Effector CD4-positive, alpha-beta T cell (primary cell): ENCODE results near the gene SPIN4.
"Not testable (repeated sequence)": the region's sequence is repeated elsewhere in the genome, so short reads cannot be mapped to it uniquely, and the experiment has no call there.

Experiments
- DNase-seq: peaks from one replicate; pipeline ENCODE4 v3.0.0-alpha.2; 2020
- total RNA-seq: gene quantifications from one replicate; lab custom pipeline; 2026; lab: John Stamatoyannopoulos, UW

Gene SPIN4
- 3.9 reads per million, percentile 15 among the genes with 10 or more reads in this experiment for total RNA-seq

DNA sequence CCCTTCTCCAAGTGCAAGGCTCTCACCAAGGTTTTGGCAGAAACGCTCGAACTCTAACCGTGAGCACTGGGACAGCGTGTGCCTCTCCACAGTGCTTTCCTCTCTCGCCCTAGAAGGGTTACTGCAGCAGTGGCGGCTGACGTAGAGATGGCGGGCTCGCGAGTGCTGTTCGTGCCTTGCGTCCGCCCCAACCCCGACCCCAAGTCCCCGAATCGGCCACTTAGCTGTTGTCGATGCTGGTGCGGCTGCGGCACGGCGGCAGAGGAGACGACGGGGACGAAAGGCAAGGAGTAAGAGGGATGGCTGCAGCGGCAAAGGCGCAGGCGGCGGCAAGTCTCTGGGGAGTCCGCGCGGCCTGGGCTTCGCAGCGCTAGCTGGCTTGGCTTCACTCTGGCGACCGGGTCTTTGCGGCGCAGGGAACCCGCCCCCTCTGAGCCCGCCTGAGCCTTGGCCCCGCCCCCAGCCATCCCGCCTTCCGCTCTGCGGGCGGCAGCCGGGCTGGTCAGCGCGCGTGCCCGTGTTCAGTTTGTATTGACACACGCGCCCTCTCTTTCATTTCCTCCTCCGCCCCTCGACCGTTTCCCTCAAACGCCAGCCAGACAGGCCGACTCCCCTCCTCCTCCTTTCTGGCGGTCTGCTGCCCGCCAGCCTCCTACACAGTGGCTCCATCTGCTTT, at the start of gene SPIN4:
TSS of gene SPIN4 (minus strand) at position 392 of the 676 bp plus-strand sequence. CDS start 513 bp downstream, outside the sequence.
- peak; percentile 18 for DNase-seq

DNA sequence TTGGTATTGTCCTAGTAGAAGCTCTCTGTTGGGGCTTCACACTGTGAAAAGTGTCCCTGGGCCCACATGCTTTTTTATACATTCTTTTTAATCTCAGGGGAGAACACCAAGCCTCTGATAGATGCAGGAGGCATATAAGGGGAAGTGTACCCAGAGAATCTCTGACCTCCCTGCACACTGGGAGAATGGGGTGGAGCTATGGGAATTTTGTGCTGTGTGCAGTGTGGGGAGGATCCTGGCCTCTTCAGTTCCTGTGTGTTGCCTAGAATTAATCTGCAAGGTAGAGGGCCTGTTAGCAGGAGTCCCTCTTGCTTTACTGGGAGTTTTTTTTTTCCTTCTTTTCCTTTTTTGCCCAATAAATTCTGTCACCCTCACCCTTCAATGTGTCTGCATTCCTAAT, 49.2 kb upstream of the SPIN4 start:
- DNase-seq = no peak

DNA sequence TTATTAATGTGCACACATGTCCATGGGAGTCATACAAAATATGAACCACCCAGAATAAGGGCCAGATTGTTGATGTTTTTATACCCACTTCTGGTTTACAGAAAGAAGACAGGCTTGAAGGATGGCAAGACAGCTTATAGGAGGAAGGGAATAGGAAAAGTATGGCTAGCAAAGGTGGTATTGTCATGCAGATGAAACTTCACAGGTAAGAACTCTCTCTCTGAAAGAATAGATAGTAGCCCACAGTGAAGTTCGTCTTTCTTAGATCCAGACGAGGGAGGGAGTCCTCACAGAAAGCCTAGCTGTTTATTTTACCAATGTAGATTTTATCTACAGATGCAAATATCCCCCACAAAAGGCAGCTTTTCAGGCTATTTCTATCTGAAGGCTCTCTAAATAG, 43.7 kb upstream of the SPIN4 start:
- no peak for DNase-seq

DNA sequence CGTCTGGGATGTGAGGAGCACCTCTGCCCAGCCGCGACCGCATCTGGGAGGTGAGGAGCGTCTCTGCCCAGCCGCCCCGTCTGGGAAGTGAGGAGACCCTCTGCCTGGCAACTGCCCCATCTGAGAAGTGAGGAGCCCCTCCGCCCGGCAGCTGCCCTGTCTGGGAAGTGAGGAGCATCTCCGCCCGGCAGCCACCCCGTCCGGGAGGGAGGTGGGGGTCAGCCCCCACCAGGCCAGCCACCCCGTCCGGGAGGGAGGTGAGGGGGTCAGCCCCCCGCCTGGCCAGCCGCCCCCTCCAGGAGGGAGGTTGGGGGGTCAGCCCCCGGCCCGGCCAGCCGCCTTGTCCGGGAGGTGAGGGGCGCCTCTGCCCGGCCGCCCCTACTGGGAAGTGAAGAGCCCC, 42.0 kb upstream of the SPIN4 start:
- not testable (repeated sequence) for DNase-seq

DNA sequence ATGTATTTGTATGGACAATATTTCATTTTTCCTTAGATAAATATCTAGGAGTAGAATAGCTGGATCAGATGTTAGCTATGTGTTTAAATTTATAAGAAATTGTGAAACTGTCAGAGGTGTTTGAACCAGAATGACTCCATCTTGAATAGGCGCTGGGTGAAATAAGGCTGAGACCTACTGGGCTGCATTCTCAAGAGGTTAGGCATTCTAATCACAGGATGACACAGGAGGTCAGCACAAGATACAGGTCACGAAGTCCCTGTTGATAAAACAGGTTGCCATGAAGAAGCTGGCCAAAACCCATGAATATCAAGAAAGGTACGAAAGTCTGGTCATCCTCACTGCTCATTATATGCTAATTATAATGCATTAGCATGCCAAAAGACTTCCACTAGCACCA, 36.3 kb upstream of the SPIN4 start:
- DNase-seq = no peak

DNA sequence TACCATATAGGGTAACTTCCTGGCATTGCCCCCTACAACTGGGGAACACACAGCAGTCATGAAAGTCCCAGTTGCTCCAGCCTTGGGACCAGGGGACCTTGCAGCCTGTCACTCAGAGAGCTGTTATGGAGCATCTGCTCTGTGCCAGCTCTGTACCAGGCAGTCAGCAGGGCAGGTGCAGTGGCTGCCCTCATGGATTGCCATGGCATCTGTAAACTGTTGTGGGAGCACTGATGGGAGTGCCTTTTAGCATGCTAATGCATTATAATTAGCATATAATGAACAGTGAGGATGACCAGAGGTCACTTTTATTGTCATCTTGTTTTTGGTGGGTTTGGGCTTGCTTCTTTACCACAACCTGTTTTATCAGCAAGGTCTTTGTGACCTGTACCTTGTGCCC, 33.1 kb upstream of the SPIN4 start:
- not testable (repeated sequence) for DNase-seq

DNA sequence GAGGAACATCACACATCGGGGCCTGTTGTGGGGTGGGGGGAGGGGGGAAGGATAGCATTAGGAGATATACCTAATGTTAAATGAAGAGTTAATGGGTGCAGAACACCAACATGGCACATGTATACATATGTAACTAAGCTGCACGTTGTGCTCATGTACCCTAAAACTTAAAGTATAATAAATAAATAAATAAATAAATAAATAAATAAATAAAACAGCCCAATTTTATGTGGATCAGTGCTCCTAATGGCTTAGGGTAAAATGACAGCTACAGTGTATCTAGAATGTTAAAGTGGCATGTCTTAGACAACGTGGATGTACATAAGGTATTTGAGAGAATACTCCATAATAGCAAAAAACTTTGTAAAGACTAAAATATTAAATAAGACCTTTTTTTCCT, 21.9 kb upstream of the SPIN4 start:
- DNase-seq = not testable (repeated sequence)

DNA sequence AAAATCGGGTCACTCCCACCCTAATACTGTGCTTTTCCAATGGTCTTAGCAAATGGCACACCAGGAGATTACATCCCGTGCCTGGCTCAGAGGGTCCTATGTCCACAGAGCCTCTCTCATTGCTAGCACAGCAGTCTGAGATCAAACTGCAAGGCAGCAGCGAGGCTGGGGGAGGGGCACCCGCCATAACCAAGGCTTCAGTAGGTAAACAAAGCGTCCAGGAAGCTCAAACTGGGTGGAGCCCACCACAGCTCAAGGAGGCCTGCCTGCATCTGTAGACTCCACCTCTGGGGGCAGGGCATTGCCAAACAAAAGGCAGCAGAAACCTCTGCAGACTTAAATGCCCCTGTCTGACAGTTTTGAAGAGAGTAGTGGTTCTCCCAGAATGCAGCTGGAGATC, 16.6 kb upstream of the SPIN4 start:
- not testable (repeated sequence) for DNase-seq

DNA sequence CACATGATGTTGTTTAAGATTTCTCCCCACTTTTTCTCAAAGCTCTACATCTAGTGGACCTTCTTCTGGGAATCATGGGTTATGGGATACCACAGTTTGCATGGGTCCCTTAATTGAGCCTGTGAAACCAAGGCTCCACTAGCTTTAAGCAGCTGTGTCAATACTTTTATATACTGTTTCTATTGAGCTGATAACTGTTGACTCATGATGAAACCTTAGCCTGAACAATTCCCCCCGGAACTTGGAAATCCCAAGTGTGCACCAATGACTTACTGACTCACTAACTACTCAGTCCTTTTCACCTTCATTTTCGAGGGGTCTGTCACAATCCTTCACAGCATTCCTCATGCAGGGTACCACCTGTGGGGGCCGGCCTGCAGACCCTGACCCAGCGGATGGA, 12.7 kb upstream of the SPIN4 start:
- no peak for DNase-seq

DNA sequence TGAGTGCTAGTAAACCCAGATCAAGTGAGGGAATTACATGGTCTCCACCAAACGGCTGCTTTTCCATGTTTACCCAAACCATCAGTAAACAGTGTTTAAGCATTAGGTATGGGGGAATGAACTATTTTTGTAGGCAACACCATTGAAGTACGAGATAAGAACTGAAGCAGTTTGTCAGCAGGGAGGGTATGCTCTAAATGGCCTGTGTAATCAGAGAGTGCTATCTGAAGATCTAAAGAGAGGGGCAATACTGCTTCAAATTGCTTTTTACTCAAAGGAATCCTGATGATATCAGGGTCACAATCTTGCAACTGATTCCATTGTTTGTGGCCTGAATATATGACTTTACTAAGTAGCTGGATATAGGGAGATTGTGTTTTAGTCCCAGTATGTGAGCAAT, 10.4 kb upstream of the SPIN4 start:
- DNase-seq = no peak

DNA sequence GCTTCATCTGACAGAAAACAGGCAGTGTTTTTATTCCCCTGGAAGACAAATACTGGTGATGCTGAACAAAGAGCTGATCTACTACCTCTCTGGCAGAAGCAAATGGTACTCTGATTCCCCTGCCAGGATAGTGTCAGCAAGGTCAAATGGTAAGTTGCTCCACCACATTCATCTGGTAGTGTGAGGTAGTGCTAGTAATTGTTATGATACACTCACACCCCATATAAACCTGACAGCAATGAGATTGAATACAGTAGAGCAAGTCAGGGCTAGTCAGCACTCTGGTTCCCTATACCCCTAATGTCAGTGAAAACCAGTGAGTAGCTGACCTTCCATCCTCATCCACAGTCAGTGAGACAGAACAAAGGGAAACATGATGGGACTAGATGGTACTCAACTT, 3.4 kb upstream of the SPIN4 start:
- no peak for DNase-seq

DNA sequence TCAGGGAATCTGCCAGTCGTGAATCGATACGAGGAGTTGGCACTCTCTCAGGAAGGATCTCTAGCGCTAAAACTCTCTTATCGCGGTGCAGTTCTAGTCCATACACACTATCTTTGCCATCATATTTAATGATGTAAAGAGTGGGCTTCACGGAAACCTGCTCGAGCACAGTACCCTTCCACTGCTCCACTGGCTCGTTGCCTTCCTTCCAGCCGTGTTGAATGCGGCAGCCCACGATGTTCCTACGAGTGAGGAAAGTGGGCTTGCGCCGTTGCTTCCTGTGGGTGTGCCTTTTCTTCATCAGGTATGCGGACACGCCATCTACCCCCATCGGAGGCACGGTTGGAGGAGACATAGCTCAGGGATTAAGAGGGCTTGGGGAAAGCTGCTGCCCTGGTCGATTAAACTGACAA, 661 bp downstream of the SPIN4 start:
- DNase-seq = no peak

DNA sequence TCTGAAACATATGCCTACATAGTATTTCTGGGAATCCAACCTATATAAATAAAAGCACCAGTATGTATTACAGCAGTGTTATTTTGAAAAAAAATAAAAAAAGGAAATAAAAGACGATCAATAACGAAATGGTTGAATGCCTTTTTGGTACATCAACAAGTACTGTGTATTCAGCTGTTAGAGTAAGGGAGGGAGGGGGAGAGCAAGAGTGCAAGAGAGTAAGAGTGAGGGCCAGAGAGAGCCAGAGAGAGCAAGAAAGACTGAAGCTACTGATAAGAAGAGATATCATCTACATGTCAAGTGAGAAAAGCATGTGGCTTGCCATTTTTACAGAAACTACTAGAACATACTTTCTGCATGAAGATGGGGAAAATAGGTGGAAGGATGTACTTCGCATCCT, 1.8 kb downstream of the SPIN4 start:
- no peak for DNase-seq

DNA sequence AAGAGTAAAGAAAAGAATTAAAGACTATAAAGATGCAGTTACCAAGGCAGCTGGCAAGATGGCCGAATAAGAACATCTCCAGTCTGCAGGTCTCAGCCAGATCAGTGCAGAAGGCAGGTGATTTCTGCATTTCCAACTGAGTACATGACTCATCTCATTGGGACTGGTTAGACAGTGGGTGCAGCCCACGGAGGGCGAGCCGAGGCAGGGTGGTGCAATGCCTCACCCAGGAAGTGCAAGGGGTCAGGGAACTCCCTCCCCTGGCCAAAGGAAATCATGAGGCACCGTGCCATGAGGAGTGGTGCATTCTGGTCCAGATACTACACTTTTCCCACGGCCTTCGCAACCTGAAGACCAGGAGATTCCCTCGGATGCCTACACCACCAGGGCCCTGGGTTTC, 20.5 kb downstream of the SPIN4 start:
- DNase-seq = no peak

DNA sequence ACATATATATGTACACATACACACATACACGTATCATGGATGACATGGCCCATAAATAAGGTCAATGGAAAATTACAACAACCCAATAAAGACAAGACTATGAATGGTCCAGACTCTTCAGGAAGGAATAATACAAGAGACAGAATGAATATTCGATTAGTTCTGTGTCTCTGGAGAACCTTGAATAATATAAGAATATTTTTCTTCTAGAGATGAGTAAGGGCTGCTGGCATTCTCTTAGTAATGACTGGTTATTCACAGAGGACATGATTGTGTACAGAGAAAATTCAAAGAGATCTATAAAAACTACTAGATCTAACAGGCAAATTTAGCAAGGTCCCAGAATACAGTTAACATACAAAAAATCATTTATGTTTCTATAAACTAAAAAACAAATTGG, 23.3 kb downstream of the SPIN4 start:
- DNase-seq = no peak

DNA sequence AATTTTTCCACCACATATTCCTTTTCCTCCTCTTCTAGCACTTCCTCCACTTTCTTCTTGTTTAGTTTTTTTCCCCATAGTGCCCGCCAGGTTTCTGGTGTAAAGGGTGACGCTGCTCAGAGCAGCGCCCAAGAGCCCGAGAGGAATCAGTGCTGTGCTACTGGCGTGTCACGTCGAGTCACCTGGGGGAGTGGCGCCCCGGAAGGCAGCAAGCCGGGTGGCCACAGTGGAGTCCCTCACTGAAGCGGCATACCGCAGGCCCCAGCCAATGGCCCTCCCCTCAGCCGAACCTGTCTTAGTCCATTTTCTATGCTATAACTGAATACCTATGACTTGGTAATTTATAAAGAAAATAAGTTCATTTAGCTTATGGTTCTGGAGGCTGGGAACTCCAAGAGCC, 51.5 kb downstream of the SPIN4 start:
- DNase-seq = no peak
